Measurements from ENCODE around the gene TM9SF1. TPM values are rescaled to one million over a fixed set of nuclear protein-coding genes. Genes with fewer than 3 reads are reported as not detected.
A peak's percentile ranks its signal among the peaks of the same experiment; 100 is the strongest.

Gene TM9SF1
- total and polyA plus RNA-seq, 10 of the 15 experiments (the other 5 are each of a cell fraction or from before 2014, with no cell fraction given) = 7.2 to 39.2 (median 17.6) TPM

- ChIA-PET POLR2A (interaction anchor here (0.6 to 1.6 kb wide), 5 partner anchors 8 to 59 kb away, joined by 3 to 11 read pairs (median 4); partner anchors contain the start of genes RNF31 and TM9SF1), RAD21 (ENCODE audit: unreplicated experiment) (no interaction called here), CTCF (interaction anchor here (1.1 kb wide), 1 partner anchor 170 kb away, joined by 3 read pairs; no protein-coding TSS in a partner anchor), SMC1A (ENCODE audit: uncharacterized antibody, unreplicated experiment) (interaction anchor here (0.5 to 1.0 kb wide), 2 partner anchors 11 to 97 kb away, joined by 3 read pairs; no protein-coding TSS in a partner anchor)
- WGBS (ENCODE audit: insufficient coverage, insufficient replicate concordance, low lambda C conversion rate, missing lambda C conversion rate) = 97% methylated on average over 11 of the region's 11 CpGs
- H3K9ac ChIP-seq (ENCODE audit: control insufficient read depth, insufficient read depth, low read length) = no peak overlapping the region
- H3K9me3 ChIP-seq (replicated peaks; ENCODE audit: control insufficient read depth, insufficient read depth, low read length) = peaks cover 5% of the 10 kb centered on the region
- H3K36me3 ChIP-seq (ENCODE audit: control insufficient read depth in 2 of 2, insufficient read depth in 2 of 2, low read length in 1 of 2) = peaks cover 3 to 32% of the 10 kb centered on the region in 2 experiments; a peak in 3 of 4 replicates
- H3K4me3 ChIP-seq = no peak overlapping the region
- H3K79me2 ChIP-seq (ENCODE audit: control insufficient read depth, insufficient read depth, low read length) = peaks cover 4% of the 10 kb centered on the region
- no peak overlapping the region for H3K4me2 ChIP-seq (ENCODE audit: control insufficient read depth, insufficient read depth)
- BruUV-seq (replicated peaks) = TSS peak; percentile 37
- H4K20me1 ChIP-seq (ENCODE audit: control insufficient read depth, insufficient read depth) = 0 out of 2 replicates have a peak, but pooled peaks cover 3% of the 10 kb centered on the region
- in situ Hi-C loops (cut with MboI) = no loop called here
- H2AFZ ChIP-seq (ENCODE audit: control insufficient read depth, low read depth, low read length) = no peak overlapping the region
- intact Hi-C loops (cut with micrococcal nuclease; ENCODE audit: unreplicated experiment) = no loop called here
- no peak for ATAC-seq
- H3K27me3 ChIP-seq (replicated peaks in 1 of 2; ENCODE audit: control insufficient read depth in 2 of 2, insufficient read depth in 2 of 2, low read length in 1 of 2) = no peaks in the 10 kb centered on the region
- no peak overlapping the region for H3K27ac ChIP-seq (ENCODE audit: control insufficient read depth, insufficient read depth)
- DNase-seq (ENCODE audit: low read depth, low spot score) = no peak
- H3K4me1 ChIP-seq (ENCODE audit: control insufficient read depth, insufficient read depth, low read length) = peaks cover under 1% of the 10 kb centered on the region
- FAIRE-seq = no peak
- 0 out of 2 replicates have a peak, but pooled peaks have one; percentile 3 for TF ChIP-seq POLR2A (IDR thresholded peaks at IDR 0.05; ENCODE audit: low read depth, low read length)
- TF ChIP-seq KDM1A (IDR thresholded peaks at IDR 0.05; ENCODE audit: borderline replicate concordance) = no peak
- 0 out of 2 replicates have a peak, but pooled peaks have one; percentile 23 for TF ChIP-seq POLR2AphosphoS2 (IDR thresholded peaks at IDR 0.05; ENCODE audit: low read depth, low read length)
Measured at GRCh38 chr14:24206260-24207103, 11.2 kb upstream of the TM9SF1 start.

Data from GM12878 (cell line).